Measurements from ENCODE around the gene SMIM1. TPM values are rescaled to one million over a fixed set of nuclear protein-coding genes. Genes with fewer than 3 reads are reported as not detected.
A peak's percentile ranks its signal among the peaks of the same experiment; 100 is the strongest.
"Not testable (repeated sequence)": the region's sequence is repeated elsewhere in the genome, so short reads cannot be mapped to it uniquely, and the experiment has no call there.

SMIM1 gene
- total RNA-seq (2014; rRNA removed; shearing (Covaris generic)) (not detected in 2 replicates), polyA plus RNA-seq (2016; fragmentation: Nextera tagmentation; extraction: Ambion mirVana) (not detected in 2 replicates)

GRCh38 chr1:3772715-3773571, at the start of gene SMIM1:
Gene SMIM1 (plus strand): TSS chr1:3772749. CDS start chr1:3775374, 2,625 bp downstream.
- DNase-seq, result no peak
- Histone ChIP-seq H3K9ac (no peak within 1 kb of the TSS), H3K27me3 (replicated peaks; ENCODE audit: insufficient read depth) (0 out of 2 replicates have a peak, but pooled peaks cover 3% of the 10 kb centered on the region), H3K36me3 (ENCODE audit: low read depth) (no peaks in the 10 kb centered on the region), H2AFZ (peak within 1 kb of the TSS; percentile 67; the same call in 1 of the 2 replicates), H3K4me3 (peak within 1 kb of the TSS; percentile 59), H4K20me1 (ENCODE audit: insufficient read depth) (no peaks in the 10 kb centered on the region), H3K4me2 (ENCODE audit: unreplicated experiment) (peak within 1 kb of the TSS; percentile 42), H3K9me2 (ENCODE audit: insufficient read depth) (no peaks in the 10 kb centered on the region), H3K9me3 (ENCODE audit: low read depth) (no peaks in the 10 kb centered on the region), H3K79me2 (ENCODE audit: insufficient read depth) (no peaks in the 10 kb centered on the region), H3K27ac (no peak within 1 kb of the TSS), H3K4me1 (ENCODE audit: insufficient read depth) (no peaks in the 10 kb centered on the region), H3F3A (ENCODE audit: insufficient read depth) (peaks cover 4% of the 10 kb centered on the region; the same call in 1 of the 2 replicates)
- in situ Hi-C loops (cut with MboI), result no loop called here
- TF ChIP-seq EZH2 (IDR thresholded peaks at IDR 0.05; ENCODE audit: insufficient read depth, poor library complexity, severe bottlenecking) (no peak), EZH2phosphoT487 (IDR thresholded peaks at IDR 0.05; ENCODE audit: insufficient read depth, low read depth) (no peak)
- WGBS, 2 experiments (ENCODE audit: low coverage in 1 of 2, low lambda C conversion rate in 2 of 2, missing lambda C conversion rate in 2 of 2), result 29 to 47% methylated on average over 27 to 53 of the region's 55 CpGs

- in situ Hi-C loops (cut with MboI), result no loop called here
- H3K27me3 ChIP-seq (replicated peaks; ENCODE audit: insufficient read depth), result no peaks in the 10 kb centered on the region; the same call in 1 of the 2 replicates
- TF ChIP-seq EZH2 (IDR thresholded peaks at IDR 0.05; ENCODE audit: insufficient read depth, poor library complexity, severe bottlenecking) (no peak), EZH2phosphoT487 (IDR thresholded peaks at IDR 0.05; ENCODE audit: insufficient read depth, low read depth) (no peak)
- H3K4me3 ChIP-seq, result no peak overlapping the region
- H3K27ac ChIP-seq, result no peak overlapping the region
- H3K4me1 ChIP-seq (ENCODE audit: insufficient read depth), result no peaks in the 10 kb centered on the region
- H3K79me2 ChIP-seq (ENCODE audit: insufficient read depth), result no peaks in the 10 kb centered on the region
- DNase-seq, result no peak
- 56 to 67% methylated on average over 3 of the region's 3 CpGs for WGBS, 2 experiments (ENCODE audit: low coverage in 1 of 2, low lambda C conversion rate in 2 of 2, missing lambda C conversion rate in 2 of 2)
- H3K9me3 ChIP-seq (ENCODE audit: low read depth), result no peaks in the 10 kb centered on the region
- no peaks in the 10 kb centered on the region for H3K36me3 ChIP-seq (ENCODE audit: low read depth)
- no peaks in the 10 kb centered on the region for H3K9me2 ChIP-seq (ENCODE audit: insufficient read depth)
- no peaks in the 10 kb centered on the region for H3F3A ChIP-seq (ENCODE audit: insufficient read depth)
- H4K20me1 ChIP-seq (ENCODE audit: insufficient read depth), result no peaks in the 10 kb centered on the region
- no peak overlapping the region for H2AFZ ChIP-seq
- H3K9ac ChIP-seq, result no peak overlapping the region
- no peak overlapping the region for H3K4me2 ChIP-seq (ENCODE audit: unreplicated experiment)
These were observed 49.7 kb upstream of the SMIM1 start for GRCh38 chr1:3722846-3723245.

GRCh38 chr1:3724416-3725030, 48.0 kb upstream of the SMIM1 start:
- H3K4me1 ChIP-seq (ENCODE audit: insufficient read depth); H3K79me2 ChIP-seq (ENCODE audit: insufficient read depth); H3F3A ChIP-seq (ENCODE audit: insufficient read depth); H4K20me1 ChIP-seq (ENCODE audit: insufficient read depth); H3K9ac ChIP-seq; in situ Hi-C loops (cut with MboI); H3K27me3 ChIP-seq (replicated peaks; ENCODE audit: insufficient read depth); H3K9me3 ChIP-seq (ENCODE audit: low read depth); H3K4me3 ChIP-seq; H3K9me2 ChIP-seq (ENCODE audit: insufficient read depth); H2AFZ ChIP-seq; H3K27ac ChIP-seq; H3K4me2 ChIP-seq (ENCODE audit: unreplicated experiment); H3K36me3 ChIP-seq (ENCODE audit: low read depth): not testable (repeated sequence)
- DNase-seq, result peak; percentile 73
- 25 to 28% methylated on average over 18 of the region's 18 CpGs for WGBS, 2 experiments (ENCODE audit: low coverage in 1 of 2, low lambda C conversion rate in 2 of 2, missing lambda C conversion rate in 2 of 2)

GRCh38 chr1:3725366-3725765, 47.2 kb upstream of the SMIM1 start:
- H3K9me2 ChIP-seq (ENCODE audit: insufficient read depth), result no peaks in the 10 kb centered on the region

More at GRCh38 chr1:3725366-3725765, 47.2 kb upstream of the SMIM1 start:
- Histone ChIP-seq H4K20me1 (ENCODE audit: insufficient read depth) (no peaks in the 10 kb centered on the region), H3K4me2 (ENCODE audit: unreplicated experiment) (no peak overlapping the region), H3F3A (ENCODE audit: insufficient read depth) (no peaks in the 10 kb centered on the region), H3K79me2 (ENCODE audit: insufficient read depth) (no peaks in the 10 kb centered on the region), H3K36me3 (ENCODE audit: low read depth) (no peaks in the 10 kb centered on the region), H3K27me3 (replicated peaks; ENCODE audit: insufficient read depth) (no peaks in the 10 kb centered on the region; the same call in 1 of the 2 replicates), H3K4me3 (no peak overlapping the region), H2AFZ (no peak overlapping the region), H3K4me1 (ENCODE audit: insufficient read depth) (no peaks in the 10 kb centered on the region), H3K27ac (no peak overlapping the region), H3K9me3 (ENCODE audit: low read depth) (no peaks in the 10 kb centered on the region), H3K9ac (no peak overlapping the region)
- no peak for TF ChIP-seq EZH2phosphoT487 (IDR thresholded peaks at IDR 0.05; ENCODE audit: insufficient read depth, low read depth)
- no peak for TF ChIP-seq EZH2 (IDR thresholded peaks at IDR 0.05; ENCODE audit: insufficient read depth, poor library complexity, severe bottlenecking)
- in situ Hi-C loops (cut with MboI), result no loop called here
- WGBS, 2 experiments (ENCODE audit: low coverage in 1 of 2, low lambda C conversion rate in 2 of 2, missing lambda C conversion rate in 2 of 2), result 68% methylated on average over 2 of the region's 2 CpGs; no CpG with 5 or more reads in 1 of the 2 experiments
- DNase-seq, result no peak
